A673 (cell line): ENCODE results near the gene CAMK4. TPM values are rescaled to one million over a fixed set of nuclear protein-coding genes. Genes with fewer than 3 reads are reported as not detected.

Experiments
- BruUV-seq: library from RNA; stranded (reverse); fragments of 400-500 nt; replicated peaks from 2 replicates; lab custom pipeline; 2021; lab: Mats Ljungman, UMichigan
- CTCF ChIA-PET: fragments of 300-600 bp; sonication (Branson Sonifier 250); formaldehyde crosslinking; loops from one replicate; lab custom pipeline; 2022; ENCODE audit warnings: antibody characterized with exemption; lab: Charles Lee
- POLR2A ChIA-PET: fragments of 300-600 bp; sonication (Branson Sonifier 250); formaldehyde crosslinking; loops from one replicate; lab custom pipeline; 2022; ENCODE audit warnings: antibody characterized with exemption; ENCODE audit not compliant: low non-redundant PET; lab: Charles Lee
- DNase-seq: peaks from one replicate; pipeline ENCODE4 v3.0.0-alpha.2; 2015; ENCODE audit warnings: low spot score
- H3K27ac ChIP-seq: fragments of 200-600 bp; sonication (generic); 2 replicates; pipeline ENCODE4 v1.5.1; 2016; ENCODE audit warnings: mixed run types, low read depth, mild to moderate bottlenecking, mixed read lengths, antibody characterized with exemption, low read length; ENCODE audit not compliant: poor library complexity, severe bottlenecking
- H3K27me3 ChIP-seq: fragments of 200-600 bp; sonication (generic); replicated peaks from 2 replicates; pipeline ENCODE4 v1.6.1; 2017; ENCODE audit warnings: mixed run types, low read depth, mild to moderate bottlenecking, mixed read lengths, antibody characterized with exemption, low read length; ENCODE audit not compliant: insufficient read depth, poor library complexity
- H3K36me3 ChIP-seq: fragments of 200-600 bp; sonication (generic); 2 replicates; pipeline ENCODE4 v1.6.1; 2016; ENCODE audit warnings: mixed run types, mild to moderate bottlenecking, mixed read lengths, antibody characterized with exemption, low read length; ENCODE audit not compliant: insufficient read depth, poor library complexity, severe bottlenecking
- H3K4me1 ChIP-seq: fragments of 200-600 bp; sonication (generic); 2 replicates; pipeline ENCODE4 v1.6.1; 2017; ENCODE audit warnings: mixed run types, mild to moderate bottlenecking, mixed read lengths, antibody characterized with exemption, low read length; ENCODE audit not compliant: insufficient read depth, poor library complexity, severe bottlenecking
- H3K4me3 ChIP-seq: fragments of 200-600 bp; sonication (generic); 2 replicates; pipeline ENCODE4 v1.5.1; 2016; ENCODE audit warnings: low read depth, mixed run types, mild to moderate bottlenecking, mixed read lengths, low read length; ENCODE audit not compliant: poor library complexity, severe bottlenecking
- H3K9me3 ChIP-seq: fragments of 200-600 bp; sonication (generic); 2 replicates; pipeline ENCODE4 v1.6.1; 2016; ENCODE audit warnings: mixed run types, low read depth, mild to moderate bottlenecking, mixed read lengths, antibody characterized with exemption, low read length; ENCODE audit not compliant: poor library complexity, severe bottlenecking
- EZH2 ChIP-seq: fragments of 200-600 bp; sonication (generic); IDR thresholded peaks from 2 replicates; pipeline ENCODE4 v1.6.1; 2017; ENCODE audit warnings: borderline replicate concordance, low read depth, mild to moderate bottlenecking, mixed read lengths, antibody characterized with exemption, low read length; ENCODE audit not compliant: poor library complexity, severe bottlenecking
- intact Hi-C: fragments of 100-400 bp; cut with micrococcal nuclease; formaldehyde crosslinking; loops from one replicate; pipeline ENCODE4 v1.10.0; 2022; ENCODE audit not compliant: unreplicated experiment
- total RNA-seq: library from RNA; stranded (reverse); gene quantifications from 2 replicates; pipeline ENCODE4 v1.2.3, GENCODE V29; 2021
- TF ChIP-seq, protein P1 (sequence below): fragments of 300-800, 200-600 bp; sonication (generic); conservative IDR thresholded peaks from 2 replicates; pipeline ENCODE4 v1.5.1; 2017; ENCODE audit warnings: low read depth, mild to moderate bottlenecking, antibody characterized with exemption, low read length, moderate library complexity, mixed read lengths

Gene CAMK4
- total RNA-seq, 1 experiment from 2014 or later, result 0.88 TPM

DNA sequence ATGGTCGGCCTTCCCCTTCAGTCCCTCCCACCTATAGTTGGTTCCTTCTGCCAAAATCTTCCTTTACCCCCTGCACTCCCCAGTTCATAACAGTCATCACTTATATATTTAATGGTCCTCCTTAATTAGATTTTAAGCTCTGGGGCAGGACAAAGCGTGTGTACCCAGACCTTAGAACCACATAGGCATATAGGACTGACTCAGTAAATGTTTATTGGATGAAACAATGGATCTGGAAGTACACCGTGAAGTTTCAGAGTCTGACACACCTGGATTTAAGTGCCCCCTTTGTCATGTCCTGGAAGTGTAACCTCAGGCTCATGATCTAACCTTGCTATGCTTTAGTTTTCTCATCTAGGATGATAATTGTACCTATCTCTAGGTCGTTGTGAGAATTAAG is 256.2 kb downstream of the CAMK4 start:
- Histone ChIP-seq H3K27ac (no peak overlapping the region), H3K4me3 (no peak overlapping the region), H3K9me3 (no peaks in the 10 kb centered on the region), H3K27me3 (no peaks in the 10 kb centered on the region), H3K4me1 (no peaks in the 10 kb centered on the region), H3K36me3 (no peaks in the 10 kb centered on the region)
- intact Hi-C loops, result no loop called here
- TF ChIP-seq EZH2, result no peak
- TF ChIP-seq, protein P1, sequence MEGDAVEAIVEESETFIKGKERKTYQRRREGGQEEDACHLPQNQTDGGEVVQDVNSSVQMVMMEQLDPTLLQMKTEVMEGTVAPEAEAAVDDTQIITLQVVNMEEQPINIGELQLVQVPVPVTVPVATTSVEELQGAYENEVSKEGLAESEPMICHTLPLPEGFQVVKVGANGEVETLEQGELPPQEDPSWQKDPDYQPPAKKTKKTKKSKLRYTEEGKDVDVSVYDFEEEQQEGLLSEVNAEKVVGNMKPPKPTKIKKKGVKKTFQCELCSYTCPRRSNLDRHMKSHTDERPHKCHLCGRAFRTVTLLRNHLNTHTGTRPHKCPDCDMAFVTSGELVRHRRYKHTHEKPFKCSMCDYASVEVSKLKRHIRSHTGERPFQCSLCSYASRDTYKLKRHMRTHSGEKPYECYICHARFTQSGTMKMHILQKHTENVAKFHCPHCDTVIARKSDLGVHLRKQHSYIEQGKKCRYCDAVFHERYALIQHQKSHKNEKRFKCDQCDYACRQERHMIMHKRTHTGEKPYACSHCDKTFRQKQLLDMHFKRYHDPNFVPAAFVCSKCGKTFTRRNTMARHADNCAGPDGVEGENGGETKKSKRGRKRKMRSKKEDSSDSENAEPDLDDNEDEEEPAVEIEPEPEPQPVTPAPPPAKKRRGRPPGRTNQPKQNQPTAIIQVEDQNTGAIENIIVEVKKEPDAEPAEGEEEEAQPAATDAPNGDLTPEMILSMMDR, result no peak
- POLR2A ChIA-PET, result no interaction called here
- CTCF ChIA-PET, result no interaction called here
- BruUV-seq, result no TSS peak
- no peak for DNase-seq

DNA sequence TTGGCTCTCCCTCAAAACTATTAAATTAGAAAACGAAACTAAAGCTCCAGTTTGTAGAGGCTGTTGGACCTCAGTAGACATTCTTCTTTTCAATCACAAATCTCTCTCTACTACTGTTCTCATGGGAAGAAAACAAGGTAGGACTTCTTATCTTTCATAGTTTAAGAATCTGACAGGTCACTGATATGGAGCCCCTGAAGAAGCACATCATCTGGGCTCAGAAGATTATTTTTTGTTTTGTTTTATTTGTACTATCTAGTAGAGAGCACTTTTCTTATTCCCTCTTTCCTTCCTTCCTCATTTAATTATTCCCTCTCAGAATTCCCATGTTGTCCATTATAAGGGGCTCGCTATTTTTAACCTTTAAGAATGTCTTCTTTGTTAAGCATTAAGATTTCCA is 261.9 kb downstream of the CAMK4 start:
- TF ChIP-seq, protein P1, result no peak
- no peak for TF ChIP-seq EZH2
- no peaks in the 10 kb centered on the region for H3K27me3 ChIP-seq
- POLR2A ChIA-PET, result no interaction called here
- intact Hi-C loops, result no loop called here
- H3K4me1 ChIP-seq, result no peaks in the 10 kb centered on the region
- BruUV-seq, result no TSS peak
- no peak for DNase-seq
- CTCF ChIA-PET, result no interaction called here
- H3K9me3 ChIP-seq, result no peaks in the 10 kb centered on the region
- no peak overlapping the region for H3K27ac ChIP-seq
- no peak overlapping the region for H3K4me3 ChIP-seq
- no peaks in the 10 kb centered on the region for H3K36me3 ChIP-seq

DNA sequence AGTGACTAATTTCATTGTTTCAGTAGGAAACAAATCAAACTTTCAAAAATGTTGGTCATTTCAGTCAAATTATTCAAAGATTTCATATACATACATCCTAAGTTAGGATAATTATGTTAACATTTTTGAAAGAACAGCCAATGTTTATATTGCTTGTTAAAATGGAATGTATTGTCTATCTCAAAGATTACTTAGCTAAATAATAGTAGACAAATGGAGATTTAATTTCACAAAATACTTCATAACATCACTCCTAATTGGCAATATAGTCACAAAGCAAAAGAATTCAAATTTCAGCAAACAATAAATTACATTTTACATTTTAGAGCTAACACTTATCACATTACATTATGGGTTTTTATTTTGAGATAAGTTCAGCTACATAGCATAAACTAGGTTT is 262.7 kb downstream of the CAMK4 start:
- Histone ChIP-seq H3K36me3 (no peaks in the 10 kb centered on the region), H3K27ac (no peak overlapping the region), H3K27me3 (no peaks in the 10 kb centered on the region), H3K9me3 (no peaks in the 10 kb centered on the region), H3K4me1 (no peaks in the 10 kb centered on the region), H3K4me3 (no peak overlapping the region)
- no TSS peak for BruUV-seq
- no peak for DNase-seq
- intact Hi-C loops, result no loop called here
- TF ChIP-seq, protein P1, result no peak
- no peak for TF ChIP-seq EZH2
- CTCF ChIA-PET, result no interaction called here
- POLR2A ChIA-PET, result no interaction called here
